Subcutaneous abdominal adipose tissue (tissue), 5 donors: ENCODE data around the gene ODF2.
"Not testable (repeated sequence)": the region's sequence is repeated elsewhere in the genome, so short reads cannot be mapped to it uniquely, and the experiment has no call there.

Source experiments
- H3K27ac ChIP-seq: one replicate; pipeline ENCODE4 v1.7.0; 2013; ENCODE audit warnings: low read depth, mild to moderate bottlenecking, inconsistent platforms, low read length, moderate library complexity
- H3K27me3 ChIP-seq, 5 donors: one replicate each; pipeline ENCODE4 v1.7.0; 2013; ENCODE audit warnings: low read length in 5 of 5, inconsistent platforms in 1 of 5; ENCODE audit not compliant: control insufficient read depth in 5 of 5, insufficient read depth in 4 of 5
- H3K36me3 ChIP-seq, 5 donors: one replicate each; pipeline ENCODE4 v1.7.0; 2013; ENCODE audit warnings: low read length in 5 of 5; ENCODE audit not compliant: control insufficient read depth in 5 of 5, insufficient read depth in 5 of 5
- H3K4me1 ChIP-seq, 5 donors: one replicate each; pipeline ENCODE4 v1.7.0; 2013; ENCODE audit warnings: low read length in 5 of 5, mild to moderate bottlenecking in 3 of 5, moderate library complexity in 1 of 5; ENCODE audit not compliant: control insufficient read depth in 5 of 5, insufficient read depth in 5 of 5
- H3K4me3 ChIP-seq, 5 donors: one replicate each; pipeline ENCODE4 v1.7.0; 2013; ENCODE audit warnings: low read length in 5 of 5, low read depth in 1 of 5
- H3K9ac ChIP-seq, 5 donors: one replicate each; pipeline ENCODE4 v1.7.0; 2013; ENCODE audit warnings: low read length in 5 of 5, mild to moderate bottlenecking in 4 of 5, moderate library complexity in 3 of 5
- H3K9me3 ChIP-seq, 5 donors: one replicate each; pipeline ENCODE4 v1.7.0; 2013; ENCODE audit warnings: low read length in 5 of 5; ENCODE audit not compliant: control insufficient read depth in 5 of 5
- donor health status: healthy.
- donor health status: healthy.
- donor health status: healthy.
- donor health status: healthy.
- donor health status: healthy.

The ODF2 gene

GRCh38 chr9:128422783-128423150, 33.0 kb upstream of the ODF2 start:
- no peak overlapping the region for H3K9ac ChIP-seq
- no peaks in the 10 kb centered on the region for H3K9me3 ChIP-seq
- peaks cover 0 to 10% (median 3%) of the 10 kb centered on the region in 5 donors for H3K36me3 ChIP-seq
- no peak overlapping the region for H3K27ac ChIP-seq
- H3K27me3 ChIP-seq: peaks cover 0 to 7% (median 4%) of the 10 kb centered on the region in 5 donors
- H3K4me1 ChIP-seq: peaks cover 5 to 32% (median 23%) of the 10 kb centered on the region in 5 donors
- no peak overlapping the region for H3K4me3 ChIP-seq

GRCh38 chr9:128423356-128423755, 32.5 kb upstream of the ODF2 start:
- not testable (repeated sequence) for H3K27me3 ChIP-seq, H3K9me3 ChIP-seq, H3K4me3 ChIP-seq, H3K27ac ChIP-seq, H3K9ac ChIP-seq
- H3K36me3 ChIP-seq: peaks cover 0 to 14% (median 3%) of the 10 kb centered on the region in 5 donors
- H3K4me1 ChIP-seq: peaks cover 5 to 32% (median 23%) of the 10 kb centered on the region in 5 donors

GRCh38 chr9:128424268-128424780, 31.5 kb upstream of the ODF2 start:
- no peak overlapping the region for H3K4me3 ChIP-seq
- H3K9me3 ChIP-seq: no peaks in the 10 kb centered on the region
- peaks cover under 1 to 26% (median 17%) of the 10 kb centered on the region in 5 donors for H3K4me1 ChIP-seq
- peaks cover 0 to 14% (median 3%) of the 10 kb centered on the region in 5 donors for H3K36me3 ChIP-seq
- no peak overlapping the region for H3K9ac ChIP-seq
- H3K27ac ChIP-seq: no peak overlapping the region
- H3K27me3 ChIP-seq: peaks cover 0 to 2% (median 1%) of the 10 kb centered on the region in 5 donors

GRCh38 chr9:128428644-128429512, 26.9 kb upstream of the ODF2 start:
- no peak overlapping the region for H3K9ac ChIP-seq
- no peak overlapping the region for H3K4me3 ChIP-seq
- H3K27me3 ChIP-seq: no peaks in the 10 kb centered on the region
- peaks cover 0 to 17% (median 6%) of the 10 kb centered on the region in 5 donors for H3K36me3 ChIP-seq
- no peaks in the 10 kb centered on the region for H3K9me3 ChIP-seq
- H3K27ac ChIP-seq: no peak overlapping the region
- no peaks in the 10 kb centered on the region for H3K4me1 ChIP-seq

- H3K36me3 ChIP-seq: peaks cover 0 to 10% (median 4%) of the 10 kb centered on the region in 5 donors
- H3K4me3 ChIP-seq: no peak overlapping the region
- H3K9me3 ChIP-seq: no peaks in the 10 kb centered on the region
- no peaks in the 10 kb centered on the region for H3K27me3 ChIP-seq
- H3K27ac ChIP-seq: no peak overlapping the region
- H3K9ac ChIP-seq: no peak overlapping the region
- H3K4me1 ChIP-seq: no peaks in the 10 kb centered on the region
These were observed 26.2 kb upstream of the ODF2 start for GRCh38 chr9:128429513-128430086.

- Histone ChIP-seq H3K9ac (no peak overlapping the region), H3K4me1 (no peaks in the 10 kb centered on the region), H3K9me3 (no peaks in the 10 kb centered on the region), H3K4me3 (no peak overlapping the region), H3K27me3 (no peaks in the 10 kb centered on the region), H3K36me3 (peaks cover 0 to 10% (median 4%) of the 10 kb centered on the region in 5 donors), H3K27ac (no peak overlapping the region)
These were observed 24.6 kb upstream of the ODF2 start for GRCh38 chr9:128431207-128431606.

- Histone ChIP-seq H3K36me3 (peaks cover 0 to 13% (median 4%) of the 10 kb centered on the region in 5 donors), H3K4me3 (no peak overlapping the region), H3K9ac (no peak overlapping the region), H3K27me3 (no peaks in the 10 kb centered on the region), H3K4me1 (peaks cover 0 to 10% (median 7%) of the 10 kb centered on the region in 5 donors), H3K27ac (no peak overlapping the region), H3K9me3 (no peaks in the 10 kb centered on the region)
These were observed 21.5 kb upstream of the ODF2 start for GRCh38 chr9:128434340-128434739.

GRCh38 chr9:128435611-128436010, 20.2 kb upstream of the ODF2 start:
- Histone ChIP-seq H3K27ac (no peak overlapping the region), H3K36me3 (peaks cover 0 to 13% (median 4%) of the 10 kb centered on the region in 5 donors), H3K9me3 (no peaks in the 10 kb centered on the region), H3K27me3 (no peaks in the 10 kb centered on the region), H3K4me1 (peaks cover 0 to 10% (median 7%) of the 10 kb centered on the region in 5 donors), H3K4me3 (no peak overlapping the region), H3K9ac (no peak overlapping the region)

GRCh38 chr9:128438343-128439109, 17.3 kb upstream of the ODF2 start:
- Histone ChIP-seq H3K9ac (no peak overlapping the region), H3K4me3 (no peak overlapping the region), H3K36me3 (peaks cover 0 to 10% (median 0%) of the 10 kb centered on the region in 5 donors), H3K4me1 (peaks cover 0 to 10% (median 7%) of the 10 kb centered on the region in 5 donors), H3K27ac (no peak overlapping the region), H3K27me3 (no peaks in the 10 kb centered on the region), H3K9me3 (no peaks in the 10 kb centered on the region)
